Frontal cortex (tissue), 4 donors: Measurements from ENCODE around the gene CAMK1G. TPM values are rescaled to one million over a fixed set of nuclear protein-coding genes. Genes with fewer than 3 reads are reported as not detected.
A peak's percentile ranks its signal among the peaks of the same experiment; 100 is the strongest.

ENCODE experiments used
- DNase-seq, 2 donors: peaks; one replicate each; pipeline ENCODE4 v3.0.0; 2012; ENCODE audit warnings: low spot score in 2 of 2
- FAIRE-seq: peaks from 2 replicates; lab custom pipeline; 2012; peaks lifted over from hg19 to GRCh38; lab: Jason Lieb, UNC
- total RNA-seq: library from RNA; depleted of rRNA; stranded (reverse); fragments of >200 nt; gene quantifications from one replicate; pipeline ENCODE4 v1.2.3, GENCODE V29; 2014
- donor health status: control.
- donor health status: control.
- donor health status: control.

Gene CAMK1G
- total RNA-seq, 1 donor from 2014 or later: 2.4 TPM

- FAIRE-seq (no peak), DNase-seq (no peak)
Observed at GRCh38 chr1:209617047-209617673, 33.6 kb downstream of the CAMK1G start.

- FAIRE-seq (no peak), DNase-seq (no peak)
Observed at GRCh38 chr1:209617755-209618154, 34.2 kb downstream of the CAMK1G start.

GRCh38 chr1:209618291-209618690 is 34.8 kb downstream of the CAMK1G start:
- DNase-seq (no peak), FAIRE-seq (no peak)

DNA sequence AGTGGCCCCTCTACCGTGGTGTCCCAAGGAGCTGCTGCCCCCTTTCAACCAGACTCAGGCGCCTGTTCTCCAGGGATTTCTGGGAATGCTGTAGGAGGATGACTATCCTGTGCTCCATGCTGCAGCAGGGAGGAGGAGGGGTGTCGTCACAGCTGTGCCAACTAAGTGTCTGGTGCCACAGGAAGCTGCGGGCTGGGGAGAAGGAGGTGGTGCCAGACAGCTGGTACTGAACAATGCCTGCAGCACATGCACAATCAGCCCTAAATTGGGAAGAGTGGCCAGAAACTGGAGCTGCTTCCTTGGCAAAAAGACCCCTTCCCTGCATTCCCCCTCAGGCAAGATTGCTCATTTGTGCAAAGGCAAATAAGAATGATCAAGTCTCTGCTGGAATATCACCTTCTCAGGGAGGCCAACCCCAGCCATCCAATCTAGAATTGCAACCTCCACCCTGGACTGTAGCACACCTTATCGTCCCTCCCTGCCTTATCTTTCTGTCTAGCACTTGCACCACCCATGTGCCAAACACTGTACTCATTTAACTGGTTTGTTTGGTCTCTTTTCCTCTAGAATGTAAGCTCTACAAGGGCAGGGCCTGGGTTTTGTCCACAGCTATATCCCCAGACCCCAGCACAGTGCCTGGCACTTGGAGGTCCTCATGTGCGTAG is 35.4 kb downstream of the CAMK1G start:
- peak; percentile 50 to 67 for DNase-seq
- no peak for FAIRE-seq

GRCh38 chr1:209619696-209620486 is 36.4 kb downstream of the CAMK1G start:
- no peak for DNase-seq
- no peak for FAIRE-seq

GRCh38 chr1:209620487-209620884 is 37.0 kb downstream of the CAMK1G start:
- no peak for FAIRE-seq
- no peak for DNase-seq

DNA sequence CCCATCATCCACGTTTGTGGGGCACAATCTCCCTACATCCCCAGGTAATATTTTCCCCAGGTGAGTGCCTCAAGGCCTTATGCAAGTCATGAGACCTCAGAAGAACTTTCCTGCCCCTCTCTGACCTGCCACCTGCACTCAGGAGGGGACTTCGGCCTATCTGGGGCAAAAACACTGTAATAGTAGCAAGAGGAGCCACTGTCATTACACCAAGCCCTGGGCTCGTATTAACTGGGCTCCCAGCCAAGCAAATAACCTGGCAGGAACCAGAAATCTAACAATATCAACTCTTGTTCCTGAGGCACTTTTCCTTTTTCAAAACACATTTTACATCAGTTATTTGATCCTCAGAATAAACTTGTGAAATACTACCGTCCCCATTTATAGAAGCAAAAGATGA is 37.8 kb downstream of the CAMK1G start:
- FAIRE-seq (no peak), DNase-seq (no peak)

GRCh38 chr1:209621741-209622655 is 38.5 kb downstream of the CAMK1G start:
- no peak for DNase-seq
- FAIRE-seq: no peak

DNA sequence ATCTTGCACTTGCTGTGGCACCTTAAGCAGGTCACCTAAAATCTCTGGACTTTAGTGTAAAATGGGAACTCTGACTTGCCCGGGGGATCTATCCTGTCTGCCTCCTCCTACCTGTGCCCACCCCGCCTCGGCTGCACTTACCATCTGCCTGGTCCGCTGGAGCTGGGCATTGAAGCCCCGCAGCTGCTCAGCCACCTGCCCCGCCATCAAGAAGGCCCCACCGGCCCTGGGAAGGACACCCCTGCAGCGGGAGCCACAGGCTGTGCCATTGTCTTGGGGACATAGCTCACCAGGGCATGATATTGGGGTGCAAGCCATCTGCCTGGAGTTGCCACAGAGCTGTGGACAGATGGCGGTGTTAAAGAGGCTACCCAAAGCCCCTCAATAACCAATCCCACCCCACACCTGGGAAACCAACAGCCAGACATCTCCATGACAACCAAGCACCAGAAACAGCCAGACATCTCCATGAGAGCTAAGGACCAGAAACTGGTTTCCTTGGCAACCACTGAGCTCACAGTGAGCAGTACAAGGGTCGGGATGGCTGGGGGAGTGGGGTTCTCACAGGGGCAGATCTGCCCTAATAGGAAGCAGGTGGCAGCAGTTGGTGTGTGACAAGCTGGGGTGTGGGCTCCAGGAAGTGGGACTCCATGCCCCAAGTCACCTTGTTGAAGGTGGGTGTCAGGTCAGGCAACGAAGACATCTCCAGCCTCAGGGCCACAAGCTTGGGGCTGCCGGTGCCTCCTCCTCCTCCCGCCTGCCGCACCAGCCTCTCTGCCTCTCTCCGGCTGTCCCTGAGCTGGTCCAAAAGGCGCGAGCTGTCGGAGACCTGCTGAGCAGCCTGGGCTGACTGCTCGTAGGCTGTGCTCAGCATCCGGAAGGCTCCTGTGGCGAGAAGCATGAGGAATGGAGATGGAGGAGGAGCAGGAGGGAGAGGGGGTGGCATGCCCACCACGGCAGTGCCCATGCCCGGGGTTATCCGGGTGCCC is 39.6 kb downstream of the CAMK1G start:
- no peak for FAIRE-seq
- DNase-seq: no peak

GRCh38 chr1:209624558-209625549 is 41.3 kb downstream of the CAMK1G start:
- DNase-seq (no peak), FAIRE-seq (no peak)

- FAIRE-seq: no peak
- DNase-seq: no peak
Observed at GRCh38 chr1:209625791-209626285, 42.3 kb downstream of the CAMK1G start.

DNA sequence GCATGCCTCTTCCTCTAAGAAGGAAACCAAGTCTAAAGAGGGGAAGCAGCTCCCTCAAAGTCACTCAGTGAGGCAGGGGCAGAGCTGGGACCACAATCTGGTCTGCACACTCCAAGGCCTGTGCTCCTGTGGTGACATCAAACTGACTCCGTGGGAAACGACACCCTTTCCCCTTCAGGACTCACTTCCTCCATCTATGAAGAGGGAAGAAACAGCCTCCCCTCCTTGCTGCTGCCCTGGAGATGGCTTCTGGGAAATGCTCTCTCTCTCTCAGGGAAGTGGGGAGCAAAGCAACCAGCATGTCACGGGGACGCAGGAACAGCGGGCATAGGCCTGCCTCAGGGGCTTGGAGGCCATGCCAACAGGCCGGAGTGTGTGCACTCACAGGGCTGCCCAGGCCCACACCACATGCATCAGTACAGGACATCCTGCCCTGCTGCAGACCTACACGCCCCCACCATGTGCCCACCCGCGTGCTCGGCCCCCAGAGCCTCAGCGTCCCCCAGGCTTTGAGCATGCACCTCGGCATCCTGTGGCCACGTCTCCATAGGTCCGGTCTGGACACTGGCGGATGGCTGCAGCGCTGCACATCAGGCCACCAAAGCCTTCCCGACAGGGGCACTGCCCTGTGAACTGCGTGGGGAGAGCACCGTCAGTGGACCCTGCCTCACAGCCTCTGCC is 43.0 kb downstream of the CAMK1G start:
- DNase-seq (no peak), FAIRE-seq (no peak)

DNA sequence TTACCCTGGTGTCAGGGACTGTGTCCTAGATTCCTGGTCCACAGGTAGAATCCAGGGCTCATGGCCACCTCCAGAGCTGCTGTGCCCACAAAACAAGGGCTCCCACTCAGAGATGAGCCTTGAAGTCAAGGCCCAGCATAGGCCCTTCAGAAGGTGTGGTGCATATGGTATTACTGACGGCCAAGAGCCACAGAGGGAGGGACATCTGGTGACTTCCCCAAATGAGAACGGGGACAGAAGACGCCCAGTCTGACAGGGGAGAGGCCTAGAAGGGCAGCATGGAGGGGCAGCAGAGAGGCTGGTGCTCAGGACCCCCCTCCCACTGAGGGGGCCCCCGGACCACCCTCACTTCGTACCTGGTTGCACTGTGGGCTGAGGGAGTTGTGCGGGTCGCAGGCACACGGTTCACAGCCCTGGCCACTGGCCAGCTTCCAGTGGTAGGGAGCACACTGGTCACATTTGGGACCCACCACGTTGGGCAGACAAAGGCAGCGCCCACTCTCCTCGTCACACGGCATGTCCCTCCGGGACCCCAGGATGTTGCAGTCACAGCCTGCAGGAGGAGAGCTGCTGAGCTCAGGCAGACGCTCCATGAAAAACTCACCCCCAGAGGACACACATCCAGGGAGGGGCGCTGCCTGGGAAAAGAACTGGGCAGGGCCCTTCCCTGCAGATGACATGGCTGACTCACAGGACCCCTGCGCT is 43.7 kb downstream of the CAMK1G start:
- no peak for DNase-seq
- no peak for FAIRE-seq

- DNase-seq: peak; percentile 24 to 73
- no peak for FAIRE-seq
Observed at GRCh38 chr1:209627732-209628196, 44.2 kb downstream of the CAMK1G start.

GRCh38 chr1:209628618-209629299 is 45.2 kb downstream of the CAMK1G start:
- DNase-seq: no peak
- no peak for FAIRE-seq
